HepG2 (cell line): ENCODE results near the gene PCDHB10. TPM values are rescaled to one million over a fixed set of nuclear protein-coding genes. Genes with fewer than 3 reads are reported as not detected.
A peak's percentile ranks its signal among the peaks of the same experiment; 100 is the strongest.

ENCODE experiments used
- ATAC-seq: fragments of 200-7000 bp; cut with Tn5 transposase; 3 replicates; pipeline ENCODE4 v1.9.1; 2020; ENCODE audit warnings: mild to moderate bottlenecking, moderate library complexity
- BruUV-seq: library from RNA; stranded (reverse); fragments of 400-500 nt; replicated peaks from 2 replicates; lab custom pipeline; 2021; lab: Mats Ljungman, UMichigan
- CTCF ChIA-PET: fragments of 300-600 bp; formaldehyde crosslinking; extraction: SDS; loops from one replicate; lab custom pipeline; 2021; ENCODE audit warnings: low total read pairs, inconsistent platforms, low intra/inter-chr PET ratio; lab: Yijun Ruan, JAX
- POLR2A ChIA-PET: fragments of 350-600 bp; sonication (Branson Sonifier 250); formaldehyde crosslinking; loops from one replicate; lab custom pipeline; 2020; ENCODE audit warnings: antibody characterized with exemption, inconsistent platforms; lab: Yijun Ruan, JAX
- DNase-seq: peaks from one replicate; pipeline ENCODE4 v3.0.0-alpha.2; 2015; ENCODE audit warnings: low spot score
- FAIRE-seq: peaks from 3 replicates; lab custom pipeline; 2011; peaks lifted over from hg19 to GRCh38; lab: Jason Lieb, UNC
- H2AFZ ChIP-seq: one replicate; pipeline ENCODE4 v1.6.1; 2011; ENCODE audit warnings: low read length, inconsistent platforms
- H3K27ac ChIP-seq: fragments of 300-600 bp; 3 replicates; pipeline ENCODE4 v1.8.0; 2011; ENCODE audit warnings: mixed run types, mild to moderate bottlenecking, mixed read lengths, low read length, inconsistent platforms; ENCODE audit not compliant: insufficient read depth; ENCODE audit errors: extremely low read length
- H3K27me3 ChIP-seq, 2 experiments: fragments of 200-600 bp in 1 of 2; 2 replicates in 1 of 2; 3 replicates in 1 of 2; pipeline versions ENCODE4 v1.6.0 to v1.8.0; 2011; ENCODE audit warnings: low read length in 2 of 2, mild to moderate bottlenecking in 2 of 2, moderate library complexity in 2 of 2, inconsistent platforms in 1 of 2; ENCODE audit not compliant: insufficient read depth in 2 of 2, control insufficient read depth in 1 of 2
- H3K36me3 ChIP-seq, 2 experiments: fragments of 200-600 bp in 1 of 2; replicated peaks in 1 of 2; 2 replicates in 1 of 2; 3 replicates in 1 of 2; pipeline versions ENCODE4 v1.5.1 to v1.8.0; 2011; ENCODE audit warnings: low read length in 2 of 2, inconsistent platforms in 1 of 2; ENCODE audit not compliant: insufficient read depth in 2 of 2, control insufficient read depth in 1 of 2
- H3K4me1 ChIP-seq: 2 replicates; pipeline ENCODE4 v1.5.1; 2012; ENCODE audit warnings: low read length, inconsistent platforms; ENCODE audit not compliant: insufficient read depth
- H3K4me2 ChIP-seq: 2 replicates; pipeline ENCODE4 v1.6.0; 2011; ENCODE audit warnings: low read depth, low read length, inconsistent platforms
- H3K4me3 ChIP-seq, 3 experiments: fragments of 200-600 bp in 1 of 3; sonication (generic), shearing (Covaris generic) in 1 of 3; replicated peaks in 1 of 3; 2 replicates each; pipeline ENCODE4 v1.5.1; 2011 to 2016; ENCODE audit warnings: low read length in 3 of 3, inconsistent platforms in 2 of 3, low read depth in 2 of 3, mild to moderate bottlenecking in 2 of 3, control low read depth in 1 of 3, mixed read lengths in 1 of 3; ENCODE audit not compliant: insufficient read depth in 1 of 3
- H3K79me2 ChIP-seq: one replicate; pipeline ENCODE4 v1.6.1; 2011; ENCODE audit warnings: low read length, inconsistent platforms; ENCODE audit not compliant: insufficient read depth
- H3K9ac ChIP-seq: 2 replicates; pipeline ENCODE4 v1.6.0; 2011; ENCODE audit warnings: mild to moderate bottlenecking, low read depth, low read length, inconsistent platforms; ENCODE audit not compliant: insufficient read depth
- H3K9me3 ChIP-seq: 2 replicates; pipeline ENCODE4 v1.5.1; 2012; ENCODE audit warnings: mild to moderate bottlenecking, low read length
- H4K20me1 ChIP-seq: 2 replicates; pipeline ENCODE4 v1.6.0; 2011; ENCODE audit warnings: inconsistent platforms, mild to moderate bottlenecking, low read length, moderate library complexity; ENCODE audit not compliant: insufficient read depth
- ATF7 ChIP-seq, 2 experiments: fragments of 450-650 bp in 1 of 2; sonication (generic) in 1 of 2; formaldehyde crosslinking in 1 of 2; IDR thresholded peaks; 2 replicates each; pipeline versions ENCODE4 v1.4.0 to v1.6.1; 2016 to 2020; ENCODE audit warnings: antibody characterized with exemption in 1 of 2, mild to moderate bottlenecking in 1 of 2, missing genetic modification reagents in 1 of 2
- MAFF ChIP-seq: IDR thresholded peaks from 2 replicates; pipeline ENCODE4 v1.6.1; 2011; ENCODE audit warnings: low read depth, low read length, improper control_type of control experiment
- MAFK ChIP-seq, 2 experiments: IDR thresholded peaks in 1 of 2; conservative IDR thresholded peaks in 1 of 2; 2 replicates each; pipeline ENCODE4 v1.6.1; 2011; ENCODE audit warnings: improper control_type of control experiment in 2 of 2, low read length in 2 of 2
- MATR3 ChIP-seq: sonication (generic); formaldehyde crosslinking; IDR thresholded peaks from 2 replicates; pipeline ENCODE4 v1.4.0; 2020; ENCODE audit warnings: missing genetic modification reagents
- NFE2L2 ChIP-seq: fragments of 150-350 bp; IDR thresholded peaks from 2 replicates; pipeline ENCODE4 v1.6.1; 2014; ENCODE audit warnings: low read length
- PITX1 ChIP-seq: sonication (generic); formaldehyde crosslinking; IDR thresholded peaks from 2 replicates; pipeline ENCODE4 v1.5.1; 2020; ENCODE audit warnings: mild to moderate bottlenecking, missing genetic modification reagents
- POLR2G ChIP-seq: fragments of 200-400 bp; formaldehyde crosslinking; IDR thresholded peaks from 2 replicates; pipeline ENCODE4 v1.6.1; 2018; ENCODE audit warnings: mild to moderate bottlenecking, low read depth, low read length, moderate library complexity
- WGBS: methylation state at CpG from one replicate; pipeline ENCODE4 v1.1.6; 2017; ENCODE audit warnings: low lambda C conversion rate; 5-methylcytosine and 5-hydroxymethylcytosine counted together
- in situ Hi-C: cut with HindIII; loops from 2 replicates; pipeline ENCODE4 v1.10.0; 2017; ENCODE audit warnings: low pct_unique_long_range_greater_than_20kb; ENCODE audit not compliant: extremely low pct_ligation_motif_present
- intact Hi-C: fragments of 100-400 bp; cut with micrococcal nuclease; formaldehyde crosslinking; loops from one replicate; pipeline ENCODE4 v1.10.0; 2022; ENCODE audit not compliant: unreplicated experiment
- polyA plus RNA-seq, 8 experiments: library from polyadenylated mRNA; depleted of rRNA in 3 of 8; stranded (reverse) in 7 of 8; unstranded in 1 of 8; fragments of >200 nt; fragmentation: Illumina TruSeq in 4 of 8; extraction: Trizol in 4 of 8; gene quantifications; 2 replicates each; pipeline versions ENCODE4 v1.2.1 to v1.2.3, GENCODE V29; 2011 to 2016; ENCODE audit warnings: low read depth in 4 of 8, missing spikeins in 1 of 8, mixed read lengths in 1 of 8; ENCODE audit not compliant: insufficient read depth in 1 of 8
- total RNA-seq, 5 experiments: library from RNA; depleted of rRNA; stranded (reverse); fragments of >200 nt; fragmentation: Illumina TruSeq; extraction: Trizol; gene quantifications; 2 replicates each; pipeline ENCODE4 v1.2.3, GENCODE V29; 2016; ENCODE audit warnings: low read depth in 1 of 5
- TF ChIP-seq, protein P1 (sequence below): sonication (generic); formaldehyde crosslinking; IDR thresholded peaks from 2 replicates; pipeline ENCODE4 v1.4.0; 2020; ENCODE audit warnings: low read depth, missing genetic modification reagents
- TF ChIP-seq, protein P2 (sequence below): sonication (generic); formaldehyde crosslinking; IDR thresholded peaks from 2 replicates; pipeline ENCODE4 v1.5.0; 2020; ENCODE audit warnings: missing genetic modification reagents, mild to moderate bottlenecking, borderline replicate concordance

The PCDHB10 gene
- total and polyA plus RNA-seq, 2 of the 13 experiments (the other 11 are each of a cell fraction or from before 2014, with no cell fraction given), result 0.05 TPM; not detected in 1

DNA sequence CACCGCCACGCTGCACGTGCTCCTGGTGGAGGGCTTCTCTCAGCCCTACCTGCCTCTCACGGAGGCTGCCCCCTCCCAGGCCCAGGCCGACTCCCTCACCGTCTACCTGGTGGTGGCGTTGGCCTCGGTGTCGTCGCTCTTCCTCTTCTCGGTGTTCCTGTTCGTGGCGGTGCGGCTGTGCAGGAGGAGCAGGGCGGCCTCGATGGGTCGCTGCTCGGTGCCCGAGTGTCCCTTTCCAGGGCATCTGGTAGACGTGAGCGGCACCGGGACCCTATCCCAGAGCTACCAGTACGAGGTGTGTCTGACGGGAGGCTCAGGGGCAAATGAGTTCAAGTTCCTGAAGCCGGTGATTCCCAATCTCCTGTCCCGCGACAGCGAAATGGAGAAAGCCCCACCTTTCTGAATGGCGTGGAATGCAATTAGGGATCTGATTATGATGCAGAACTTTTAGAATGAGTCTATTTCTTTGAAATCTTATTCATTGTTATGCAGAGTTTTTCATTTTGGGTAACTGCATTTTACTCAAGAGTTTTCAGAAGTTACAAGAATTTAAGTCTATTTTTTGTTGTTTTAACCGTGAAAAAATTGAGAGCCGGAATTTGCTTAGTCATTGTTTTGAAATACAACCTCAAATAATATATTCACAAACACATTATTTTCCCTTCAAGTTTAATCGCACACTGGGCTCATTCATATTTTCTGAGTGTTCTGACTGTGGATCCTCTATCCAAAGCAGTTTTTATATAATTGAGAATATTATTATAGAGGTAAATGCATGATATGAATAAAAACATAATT is 44.6 kb downstream of the PCDHB10 start:
- H3K9ac ChIP-seq, result no peak overlapping the region
- FAIRE-seq (no peak), ATAC-seq (no peak), DNase-seq (no peak)
- intact Hi-C loops (no loop called here), in situ Hi-C loops (no loop called here)
- peaks cover 48% of the 10 kb centered on the region for H3K9me3 ChIP-seq
- BruUV-seq, result no TSS peak
- no peaks in the 10 kb centered on the region for H3K4me1 ChIP-seq
- CTCF ChIA-PET, result no interaction called here
- no peak overlapping the region for H2AFZ ChIP-seq
- no peaks in the 10 kb centered on the region for H3K27me3 ChIP-seq
- WGBS, result 69% methylated on average over 30 of the region's 32 CpGs
- H3K27ac ChIP-seq, result no peak overlapping the region
- TF ChIP-seq MAFK (conservative IDR thresholded peaks at IDR 0.05 in 1 of 2, IDR thresholded peaks at IDR 0.05 in 1 of 2; ENCODE audit: low read length in 2 of 2), result 0 out of 4 replicates have a peak, but pooled peaks of 1 of the 2 experiments have one; percentile 27
- TF ChIP-seq MAFF, result 0 out of 2 replicates have a peak, but pooled peaks have one; percentile 1
- no peak for TF ChIP-seq POLR2G
- peak; percentile 74 for TF ChIP-seq NFE2L2
- no peak overlapping the region for H3K4me2 ChIP-seq
- H3K36me3 ChIP-seq, result no peaks in the 10 kb centered on the region
- POLR2A ChIA-PET, result no interaction called here
- no peak overlapping the region for H3K4me3 ChIP-seq
- no peaks in the 10 kb centered on the region for H4K20me1 ChIP-seq
- no peaks in the 10 kb centered on the region for H3K79me2 ChIP-seq

DNA sequence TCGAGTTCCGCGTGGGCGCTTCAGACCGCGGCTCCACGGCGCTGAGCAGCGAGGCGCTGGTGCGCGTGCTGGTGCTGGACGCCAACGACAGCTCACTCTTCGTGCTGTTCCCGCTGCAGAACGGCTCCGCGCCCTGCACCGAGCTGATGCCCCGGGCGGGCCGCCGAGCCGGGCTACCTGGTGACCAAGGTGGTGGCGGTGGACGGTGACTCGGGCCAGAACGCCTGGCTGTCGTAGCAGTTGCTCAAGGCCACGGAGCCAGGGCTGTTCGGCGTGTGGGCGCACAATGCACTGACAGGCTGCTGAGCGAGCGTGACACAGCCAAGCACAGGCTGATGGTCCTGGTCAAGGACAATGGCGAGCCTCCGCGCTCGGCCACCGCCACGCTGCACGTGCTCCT is 49.3 kb downstream of the PCDHB10 start:
- no peak overlapping the region for H3K27ac ChIP-seq
- no peak overlapping the region for H3K9ac ChIP-seq
- 78% methylated on average over 8 of the region's 43 CpGs for WGBS
- H3K27me3 ChIP-seq, result no peaks in the 10 kb centered on the region; a peak in 1 of 5 replicates
- no peaks in the 10 kb centered on the region for H3K79me2 ChIP-seq
- no peak overlapping the region for H3K4me3 ChIP-seq
- intact Hi-C loops, result no loop called here
- BruUV-seq, result no TSS peak
- H3K9me3 ChIP-seq, result peaks cover 67% of the 10 kb centered on the region
- in situ Hi-C loops, result no loop called here
- FAIRE-seq (no peak), DNase-seq (no peak), ATAC-seq (no peak)
- H4K20me1 ChIP-seq, result no peaks in the 10 kb centered on the region
- ChIA-PET POLR2A (no interaction called here), CTCF (no interaction called here)
- no peaks in the 10 kb centered on the region for H3K4me1 ChIP-seq
- H3K36me3 ChIP-seq, result no peaks in the 10 kb centered on the region
- no peak overlapping the region for H3K4me2 ChIP-seq
- H2AFZ ChIP-seq, result no peak overlapping the region
- TF ChIP-seq ATF7 (IDR thresholded peaks at IDR 0.05) (no peak), ATF7 (CRISPR knock-in tag; IDR thresholded peaks at IDR 0.05) (no peak), PITX1 (CRISPR knock-in tag) (no peak), MATR3 (CRISPR knock-in tag) (no peak)
- TF ChIP-seq, protein P1, sequence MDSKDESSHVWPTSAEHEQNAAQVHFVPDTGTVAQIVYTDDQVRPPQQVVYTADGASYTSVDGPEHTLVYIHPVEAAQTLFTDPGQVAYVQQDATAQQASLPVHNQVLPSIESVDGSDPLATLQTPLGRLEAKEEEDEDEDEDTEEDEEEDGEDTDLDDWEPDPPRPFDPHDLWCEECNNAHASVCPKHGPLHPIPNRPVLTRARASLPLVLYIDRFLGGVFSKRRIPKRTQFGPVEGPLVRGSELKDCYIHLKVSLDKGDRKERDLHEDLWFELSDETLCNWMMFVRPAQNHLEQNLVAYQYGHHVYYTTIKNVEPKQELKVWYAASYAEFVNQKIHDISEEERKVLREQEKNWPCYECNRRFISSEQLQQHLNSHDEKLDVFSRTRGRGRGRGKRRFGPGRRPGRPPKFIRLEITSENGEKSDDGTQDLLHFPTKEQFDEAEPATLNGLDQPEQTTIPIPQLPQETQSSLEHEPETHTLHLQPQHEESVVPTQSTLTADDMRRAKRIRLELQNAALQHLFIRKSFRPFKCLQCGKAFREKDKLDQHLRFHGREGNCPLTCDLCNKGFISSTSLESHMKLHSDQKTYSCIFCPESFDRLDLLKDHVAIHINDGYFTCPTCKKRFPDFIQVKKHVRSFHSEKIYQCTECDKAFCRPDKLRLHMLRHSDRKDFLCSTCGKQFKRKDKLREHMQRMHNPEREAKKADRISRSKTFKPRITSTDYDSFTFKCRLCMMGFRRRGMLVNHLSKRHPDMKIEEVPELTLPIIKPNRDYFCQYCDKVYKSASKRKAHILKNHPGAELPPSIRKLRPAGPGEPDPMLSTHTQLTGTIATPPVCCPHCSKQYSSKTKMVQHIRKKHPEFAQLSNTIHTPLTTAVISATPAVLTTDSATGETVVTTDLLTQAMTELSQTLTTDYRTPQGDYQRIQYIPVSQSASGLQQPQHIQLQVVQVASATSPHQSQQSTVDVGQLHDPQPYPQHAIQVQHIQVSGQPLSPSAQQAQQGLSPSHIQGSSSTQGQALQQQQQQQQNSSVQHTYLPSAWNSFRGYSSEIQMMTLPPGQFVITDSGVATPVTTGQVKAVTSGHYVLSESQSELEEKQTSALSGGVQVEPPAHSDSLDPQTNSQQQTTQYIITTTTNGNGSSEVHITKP (CRISPR knock-in tag), result no peak
- TF ChIP-seq, protein P2, sequence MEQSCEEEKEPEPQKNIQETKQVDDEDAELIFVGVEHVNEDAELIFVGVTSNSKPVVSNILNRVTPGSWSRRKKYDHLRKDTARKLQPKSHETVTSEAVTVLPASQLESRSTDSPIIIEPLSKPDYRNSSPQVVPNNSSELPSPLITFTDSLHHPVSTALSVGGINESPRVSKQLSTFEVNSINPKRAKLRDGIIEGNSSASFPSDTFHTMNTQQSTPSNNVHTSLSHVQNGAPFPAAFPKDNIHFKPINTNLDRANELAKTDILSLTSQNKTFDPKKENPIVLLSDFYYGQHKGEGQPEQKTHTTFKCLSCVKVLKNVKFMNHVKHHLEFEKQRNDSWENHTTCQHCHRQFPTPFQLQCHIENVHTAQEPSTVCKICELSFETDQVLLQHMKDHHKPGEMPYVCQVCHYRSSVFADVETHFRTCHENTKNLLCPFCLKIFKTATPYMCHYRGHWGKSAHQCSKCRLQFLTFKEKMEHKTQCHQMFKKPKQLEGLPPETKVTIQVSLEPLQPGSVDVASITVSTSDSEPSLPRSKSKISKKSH (CRISPR knock-in tag), result no peak
